HEK293 (cell line): Measurements from ENCODE around the gene MYOM1.

ENCODE experiments used
- CTCF ChIA-PET: fragments of 350-600 bp; formaldehyde crosslinking; extraction: SDS; loops from one replicate; lab custom pipeline; 2021; ENCODE audit warnings: antibody characterized with exemption; lab: Yijun Ruan, JAX
- POLR2A ChIA-PET: fragments of 300-600 bp; formaldehyde crosslinking; extraction: SDS; loops from one replicate; lab custom pipeline; 2020; ENCODE audit warnings: antibody characterized with exemption, inconsistent platforms; lab: Yijun Ruan, JAX
- H3K27ac ChIP-seq: fragments of 200-500 bp; sonication (Bioruptor generic); 2 replicates; pipeline ENCODE4 v1.5.1; 2014; ENCODE audit warnings: low read depth, low read length, control low read depth, inconsistent platforms; ENCODE audit errors: extremely low read depth
- H3K36me3 ChIP-seq, 2 experiments: fragments of 200-500 bp in 1 of 2; sonication (Bioruptor generic) in 1 of 2; 1 replicate in 1 of 2; 2 replicates in 1 of 2; pipeline ENCODE4 v1.5.1; 2014 to 2017; ENCODE audit warnings: inconsistent platforms in 2 of 2, low read length in 2 of 2; ENCODE audit not compliant: control insufficient read depth in 2 of 2, insufficient read depth in 1 of 2
- H3K4me1 ChIP-seq: fragments of 200-500 bp; sonication (Bioruptor generic); 2 replicates; pipeline ENCODE4 v1.5.1; 2014; ENCODE audit warnings: mild to moderate bottlenecking, low read length, inconsistent platforms; ENCODE audit not compliant: control insufficient read depth, insufficient read depth
- H3K4me3 ChIP-seq: 2 replicates; pipeline ENCODE4 v1.5.1; 2011; ENCODE audit warnings: low read depth, mild to moderate bottlenecking, control low read depth, low read length, moderate library complexity
- H3K9me3 ChIP-seq: fragments of 200-500 bp; sonication (Bioruptor generic); 2 replicates; pipeline ENCODE4 v1.5.1; 2014; ENCODE audit warnings: low read depth, low read length, inconsistent platforms; ENCODE audit not compliant: control insufficient read depth, insufficient read depth
- GLI2 ChIP-seq: fragments of 450-650 bp; formaldehyde crosslinking; IDR thresholded peaks from 2 replicates; pipeline ENCODE4; 2017; ENCODE audit warnings: missing biosample characterization, missing genetic modification characterization, low read depth, borderline replicate concordance
- GLIS1 ChIP-seq: fragments of 450-650 bp; formaldehyde crosslinking; IDR thresholded peaks from 2 replicates; pipeline ENCODE4 v1.5.1; 2016; ENCODE audit warnings: missing biosample characterization, missing genetic modification characterization
- GLIS2 ChIP-seq: fragments of 450-650 bp; formaldehyde crosslinking; IDR thresholded peaks from 2 replicates; pipeline ENCODE4 v1.5.1; 2016; ENCODE audit warnings: missing biosample characterization, missing genetic modification characterization
- HOXD13 ChIP-seq: sonication (generic); formaldehyde crosslinking; IDR thresholded peaks from 2 replicates; pipeline ENCODE4 v1.8.0; 2022; ENCODE audit warnings: missing genetic modification reagents, borderline replicate concordance
- KLF16 ChIP-seq: fragments of 450-650 bp; formaldehyde crosslinking; IDR thresholded peaks from 2 replicates; pipeline ENCODE4 v1.5.1; 2017; ENCODE audit warnings: missing biosample characterization, missing genetic modification characterization
- KLF17 ChIP-seq: fragments of 450-650 bp; formaldehyde crosslinking; IDR thresholded peaks from 2 replicates; pipeline ENCODE4 v1.5.1; 2016; ENCODE audit warnings: missing biosample characterization, missing genetic modification characterization
- SALL2 ChIP-seq: fragments of 450-650 bp; formaldehyde crosslinking; IDR thresholded peaks from 2 replicates; pipeline ENCODE4 v1.5.0; 2017; ENCODE audit warnings: missing biosample characterization, mild to moderate bottlenecking, missing genetic modification characterization, borderline replicate concordance
- SETDB1 ChIP-seq: IDR thresholded peaks from one replicate; pipeline ENCODE4 v1.6.1; 2017; ENCODE audit warnings: mild to moderate bottlenecking, low read length, moderate library complexity, mixed read lengths; ENCODE audit not compliant: insufficient read length
- TRIM28 ChIP-seq: IDR thresholded peaks from 2 replicates; pipeline ENCODE4 v1.6.1; 2011; ENCODE audit warnings: low read length, control low read depth, borderline replicate concordance
- WT1 ChIP-seq: fragments of 450-650 bp; formaldehyde crosslinking; IDR thresholded peaks from 2 replicates; pipeline ENCODE4 v1.5.1; 2016; ENCODE audit warnings: missing biosample characterization, missing genetic modification characterization
- ZNF10 ChIP-seq: fragments of 450-650 bp; formaldehyde crosslinking; IDR thresholded peaks from 2 replicates; pipeline ENCODE4 v1.5.1; 2017; ENCODE audit warnings: missing biosample characterization, missing genetic modification characterization
- ZNF175 ChIP-seq: fragments of 450-650 bp; formaldehyde crosslinking; IDR thresholded peaks from 2 replicates; pipeline ENCODE4 v1.5.1; 2016; ENCODE audit warnings: missing biosample characterization, missing genetic modification characterization
- ZNF211 ChIP-seq: fragments of 450-650 bp; formaldehyde crosslinking; IDR thresholded peaks from 2 replicates; pipeline ENCODE4 v1.5.1; 2016; ENCODE audit warnings: low read depth, missing biosample characterization, missing genetic modification characterization
- ZNF214 ChIP-seq: fragments of 450-650 bp; formaldehyde crosslinking; IDR thresholded peaks from 2 replicates; pipeline ENCODE4 v1.5.1; 2017; ENCODE audit warnings: missing biosample characterization, mild to moderate bottlenecking, missing genetic modification characterization, borderline replicate concordance
- ZNF311 ChIP-seq: fragments of 450-650 bp; formaldehyde crosslinking; IDR thresholded peaks from 2 replicates; pipeline ENCODE4 v1.5.1; 2017; ENCODE audit warnings: missing biosample characterization, missing genetic modification characterization, borderline replicate concordance
- ZNF324 ChIP-seq: fragments of 450-650 bp; formaldehyde crosslinking; IDR thresholded peaks from 2 replicates; pipeline ENCODE4 v1.5.1; 2016; ENCODE audit warnings: missing biosample characterization, missing genetic modification characterization
- ZNF391 ChIP-seq: fragments of 450-650 bp; formaldehyde crosslinking; IDR thresholded peaks from 2 replicates; pipeline ENCODE4 v1.5.1; 2016; ENCODE audit warnings: low read depth, missing biosample characterization, missing genetic modification characterization, borderline replicate concordance
- ZNF394 ChIP-seq: fragments of 450-650 bp; formaldehyde crosslinking; IDR thresholded peaks from 2 replicates; pipeline ENCODE4 v1.5.1; 2016; ENCODE audit warnings: missing biosample characterization, missing genetic modification characterization, mild to moderate bottlenecking, moderate library complexity, borderline replicate concordance
- ZNF449 ChIP-seq: fragments of 450-650 bp; formaldehyde crosslinking; IDR thresholded peaks from 2 replicates; pipeline ENCODE4 v1.5.1; 2017; ENCODE audit warnings: missing biosample characterization, mild to moderate bottlenecking, missing genetic modification characterization, moderate library complexity
- ZNF514 ChIP-seq: fragments of 450-650 bp; formaldehyde crosslinking; IDR thresholded peaks from 2 replicates; pipeline ENCODE4 v1.5.1; 2016; ENCODE audit warnings: missing biosample characterization, missing genetic modification characterization
- ZNF529 ChIP-seq: fragments of 450-650 bp; formaldehyde crosslinking; IDR thresholded peaks from 2 replicates; pipeline ENCODE4 v1.5.1; 2017; ENCODE audit warnings: missing genetic modification characterization, missing biosample characterization; ENCODE audit not compliant: insufficient replicate concordance
- ZNF654 ChIP-seq: fragments of 450-650 bp; formaldehyde crosslinking; IDR thresholded peaks from 2 replicates; pipeline ENCODE4 v1.5.1; 2016; ENCODE audit warnings: low read depth, missing biosample characterization, missing genetic modification characterization
- ZNF670 ChIP-seq: fragments of 450-650 bp; formaldehyde crosslinking; IDR thresholded peaks from 2 replicates; pipeline ENCODE4 v1.5.1; 2016; ENCODE audit warnings: missing biosample characterization, missing genetic modification characterization, low read depth
- ZNF76 ChIP-seq: fragments of 450-650 bp; formaldehyde crosslinking; IDR thresholded peaks from 2 replicates; pipeline ENCODE4; 2016; ENCODE audit warnings: low read depth, missing biosample characterization, missing genetic modification characterization, borderline replicate concordance
- TF ChIP-seq, protein P1 (sequence below): fragments of 450-650 bp; formaldehyde crosslinking; IDR thresholded peaks from 2 replicates; pipeline ENCODE4 v1.5.1; 2016; ENCODE audit warnings: missing biosample characterization, missing genetic modification characterization
- TF ChIP-seq, protein P2 (sequence below): fragments of 450-650 bp; formaldehyde crosslinking; IDR thresholded peaks from 2 replicates; pipeline ENCODE4 v1.5.1; 2016; ENCODE audit warnings: missing biosample characterization, missing genetic modification characterization

The MYOM1 gene

DNA sequence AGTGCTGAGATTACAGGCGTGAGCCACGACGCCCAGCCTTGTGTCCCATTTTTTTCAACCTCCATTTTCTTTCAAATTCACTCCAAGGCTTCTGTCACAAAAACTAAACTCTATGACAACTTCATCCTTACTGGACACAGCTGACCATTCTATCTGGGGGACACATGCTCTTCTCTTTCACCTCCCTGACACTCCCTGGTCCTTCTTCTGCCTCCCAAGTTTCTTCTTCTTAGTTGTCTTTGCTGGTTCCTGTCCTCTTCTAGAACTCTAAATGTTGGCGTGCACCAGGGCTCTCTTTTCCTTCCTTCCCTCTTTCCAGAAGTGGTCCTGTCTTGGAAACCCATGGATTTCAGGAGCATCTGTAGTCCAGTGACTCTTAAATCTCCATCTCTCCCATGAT, 166.7 kb downstream of the MYOM1 start:
- TF ChIP-seq GLIS1 (no peak), ZNF214 (tag by site-specific recombination) (no peak), HOXD13 (CRISPR knock-in tag) (no peak), SALL2 (tag by site-specific recombination) (no peak), ZNF529 (tag by site-specific recombination) (no peak)
- TF ChIP-seq, protein P1, sequence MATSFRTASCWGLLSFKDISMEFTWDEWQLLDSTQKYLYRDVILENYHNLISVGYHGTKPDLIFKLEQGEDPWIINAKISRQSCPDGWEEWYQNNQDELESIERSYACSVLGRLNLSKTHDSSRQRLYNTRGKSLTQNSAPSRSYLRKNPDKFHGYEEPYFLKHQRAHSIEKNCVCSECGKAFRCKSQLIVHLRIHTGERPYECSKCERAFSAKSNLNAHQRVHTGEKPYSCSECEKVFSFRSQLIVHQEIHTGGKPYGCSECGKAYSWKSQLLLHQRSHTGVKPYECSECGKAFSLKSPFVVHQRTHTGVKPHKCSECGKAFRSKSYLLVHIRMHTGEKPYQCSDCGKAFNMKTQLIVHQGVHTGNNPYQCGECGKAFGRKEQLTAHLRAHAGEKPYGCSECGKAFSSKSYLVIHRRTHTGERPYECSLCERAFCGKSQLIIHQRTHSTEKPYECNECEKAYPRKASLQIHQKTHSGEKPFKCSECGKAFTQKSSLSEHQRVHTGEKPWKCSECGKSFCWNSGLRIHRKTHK = no peak
- TF ChIP-seq, all 188 proteins: peak for 0
- ChIA-PET CTCF (interaction anchor here (0.8 kb wide), 1 partner anchor 10 kb away, joined by 3 read pairs; no protein-coding TSS in a partner anchor), POLR2A (no interaction called here)
- H3K4me1 ChIP-seq = no peaks in the 10 kb centered on the region; the same call in 1 of the 2 replicates
- no peaks in the 10 kb centered on the region for H3K9me3 ChIP-seq
- H3K4me3 ChIP-seq = no peak overlapping the region
- H3K36me3 ChIP-seq = no peaks in the 10 kb centered on the region
- H3K27ac ChIP-seq = no peak overlapping the region

- POLR2A ChIA-PET = no interaction called here
- no peak overlapping the region for H3K4me3 ChIP-seq
- H3K36me3 ChIP-seq = no peaks in the 10 kb centered on the region
- no peak overlapping the region for H3K27ac ChIP-seq
- H3K4me1 ChIP-seq = no peaks in the 10 kb centered on the region; the same call in 1 of the 2 replicates
- H3K9me3 ChIP-seq = no peaks in the 10 kb centered on the region
- TF ChIP-seq ZNF654 (tag by site-specific recombination) (no peak), ZNF391 (tag by site-specific recombination) (no peak), ZNF10 (tag by site-specific recombination) (no peak), ZNF76 (tag by site-specific recombination) (no peak), GLI2 (tag by site-specific recombination) (no peak), KLF17 (tag by site-specific recombination) (no peak), ZNF670 (tag by site-specific recombination) (no peak), ZNF514 (tag by site-specific recombination) (no peak), SETDB1 (no peak), GLIS2 (no peak), ZNF449 (tag by site-specific recombination) (no peak), ZNF324 (no peak), TRIM28 (no peak), ZNF175 (no peak), WT1 (tag by site-specific recombination) (no peak), ZNF311 (no peak), ZNF394 (tag by site-specific recombination) (no peak), KLF16 (no peak), ZNF211 (no peak)
- TF ChIP-seq, protein P2, sequence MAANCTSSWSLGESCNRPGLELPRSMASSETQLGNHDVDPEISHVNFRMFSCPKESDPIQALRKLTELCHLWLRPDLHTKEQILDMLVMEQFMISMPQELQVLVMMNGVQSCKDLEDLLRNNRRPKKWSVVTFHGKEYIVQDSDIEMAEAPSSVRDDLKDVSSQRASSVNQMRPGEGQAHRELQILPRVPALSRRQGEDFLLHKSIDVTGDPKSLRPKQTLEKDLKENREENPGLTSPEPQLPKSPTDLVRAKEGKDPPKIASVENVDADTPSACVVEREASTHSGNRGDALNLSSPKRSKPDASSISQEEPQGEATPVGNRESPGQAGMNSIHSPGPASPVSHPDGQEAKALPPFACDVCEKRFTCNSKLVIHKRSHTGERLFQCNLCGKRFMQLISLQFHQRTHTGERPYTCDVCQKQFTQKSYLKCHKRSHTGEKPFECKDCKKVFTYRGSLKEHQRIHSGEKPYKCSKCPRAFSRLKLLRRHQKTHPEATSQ (tag by site-specific recombination) = no peak
- TF ChIP-seq, all 188 proteins: peak for 0
- CTCF ChIA-PET = interaction anchor here (0.8 to 1.5 kb wide), 2 partner anchors 11 kb away, joined by 3 to 5 read pairs; no protein-coding TSS in a partner anchor
Measured at GRCh38 chr18:3052411-3052758, 167.4 kb downstream of the MYOM1 start.
